Transverse colon (tissue), 4 donors: ENCODE measurements around the gene ARAP2. TPM values are rescaled to one million over a fixed set of nuclear protein-coding genes. Genes with fewer than 3 reads are reported as not detected.

Experiments
- DNase-seq: peaks from one replicate; pipeline ENCODE4 v3.0.0-alpha.2; 2019
- H3K27ac ChIP-seq, 4 donors: fragments of 200-600 bp; sonication (generic); 2 replicates each; pipeline ENCODE4 v1.5.1; 2016 to 2018; ENCODE audit warnings: inconsistent platforms in 4 of 4
- H3K27me3 ChIP-seq: fragments of 200-600 bp; sonication (generic); 2 replicates; pipeline ENCODE4 v1.5.1; 2017; ENCODE audit warnings: inconsistent platforms
- H3K36me3 ChIP-seq, 4 donors: fragments of 200-600 bp; sonication (generic); 2 replicates each; pipeline ENCODE4 v1.5.1; 2017 to 2019; ENCODE audit warnings: inconsistent platforms in 4 of 4
- H3K4me1 ChIP-seq, 4 donors: fragments of 200-600 bp; sonication (generic); 2 replicates each; pipeline ENCODE4 v1.5.1; 2017 to 2020; ENCODE audit warnings: inconsistent platforms in 4 of 4
- H3K4me3 ChIP-seq, 4 donors: fragments of 200-600 bp; sonication (generic); 1 replicate in 1 of 4; 2 replicates in 3 of 4; pipeline versions ENCODE4 v1.5.1 to v1.6.1; 2017 to 2019; ENCODE audit warnings: inconsistent platforms in 4 of 4
- H3K9me3 ChIP-seq, 2 donors: fragments of 200-600 bp; sonication (generic); 2 replicates each; pipeline ENCODE4 v1.5.1; 2017 to 2019; ENCODE audit warnings: inconsistent platforms in 2 of 2
- EP300 ChIP-seq: sonication (generic); formaldehyde crosslinking; IDR thresholded peaks from one replicate; pipeline ENCODE4 v1.6.1; 2017; ENCODE audit warnings: antibody characterized with exemption, low read depth
- POLR2A ChIP-seq: fragments of 450-650 bp; IDR thresholded peaks from one replicate; pipeline ENCODE4 v1.6.1; 2016; ENCODE audit warnings: antibody characterized with exemption, mild to moderate bottlenecking, moderate library complexity
- POLR2AphosphoS5 ChIP-seq, 3 donors: sonication (generic); formaldehyde crosslinking; IDR thresholded peaks; one replicate each; pipeline ENCODE4 v1.6.1; 2016; ENCODE audit warnings: antibody characterized with exemption in 3 of 3
- WGBS, 2 donors: methylation state at CpG; one replicate each; pipeline ENCODE4 v1.1.5; 2018; ENCODE audit warnings: low coverage in 1 of 2; 5-methylcytosine and 5-hydroxymethylcytosine counted together
- in situ Hi-C, 4 donors: fragments of 200-750 bp; cut with MboI; loops; one replicate each; pipeline versions ENCODE4 v1.15.0 to v1.15.1; 2017; ENCODE audit warnings: low sequenced_read_pairs in 3 of 4, low pct_ligation_motif_present in 1 of 4, low pct_unique_long_range_greater_than_20kb in 1 of 4
- intact Hi-C: fragments of 100-400 bp; cut with DNase I; formaldehyde crosslinking; loops from one replicate; pipeline ENCODE4 v1.15.1; 2023; ENCODE audit warnings: low total_unique reads
- total RNA-seq, 4 donors: library from RNA; depleted of rRNA; stranded (reverse); fragments of >200 nt; gene quantifications; one replicate each; pipeline ENCODE4 v1.1.0, GENCODE V29; 2016
- TF ChIP-seq, protein P1 (sequence below), 5 experiments: fragments of 200-600 bp in 3 of 5; fragments of 450-650 bp in 2 of 5; sonication (generic) in 3 of 5; IDR thresholded peaks; 1 replicate in 2 of 5; 2 replicates in 3 of 5; pipeline ENCODE4 v1.5.1; 2016 to 2017; ENCODE audit warnings: antibody characterized with exemption in 5 of 5, inconsistent platforms in 3 of 5, mild to moderate bottlenecking in 2 of 5, moderate library complexity in 1 of 5

ARAP2 gene
- total RNA-seq, 4 donors from 2014 or later = 42.3 to 108 (median 50.3) TPM

DNA sequence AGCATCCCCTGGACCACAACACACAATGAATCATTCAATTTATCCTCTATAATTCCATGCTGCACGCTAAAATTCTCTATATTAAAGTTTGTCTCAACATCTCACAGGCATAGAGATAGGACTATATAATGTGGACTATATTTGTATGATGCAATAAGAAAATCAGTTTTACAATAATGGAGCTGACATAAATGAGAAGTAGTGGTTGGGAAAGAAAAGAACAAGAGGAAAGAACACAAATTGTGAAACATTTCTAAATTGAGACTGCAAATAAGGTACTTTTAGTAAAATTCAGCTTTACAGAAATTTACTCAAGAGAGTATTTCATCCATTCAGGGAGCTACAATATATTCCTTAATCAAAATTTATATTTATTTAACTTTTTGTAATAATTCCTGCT lies 120.4 kb downstream of the ARAP2 start:
- Histone ChIP-seq H3K4me3 (no peak overlapping the region), H3K27ac (no peak overlapping the region), H3K9me3 (no peaks in the 10 kb centered on the region), H3K4me1 (no peaks in the 10 kb centered on the region), H3K27me3 (no peaks in the 10 kb centered on the region), H3K36me3 (peaks cover 0 to 3% (median 0%) of the 10 kb centered on the region in 4 donors)
- 64 to 81% methylated on average over 1 of the region's 1 CpG for WGBS, 2 donors
- DNase-seq = no peak
- in situ Hi-C loops = no loop called here
- TF ChIP-seq, protein P1, sequence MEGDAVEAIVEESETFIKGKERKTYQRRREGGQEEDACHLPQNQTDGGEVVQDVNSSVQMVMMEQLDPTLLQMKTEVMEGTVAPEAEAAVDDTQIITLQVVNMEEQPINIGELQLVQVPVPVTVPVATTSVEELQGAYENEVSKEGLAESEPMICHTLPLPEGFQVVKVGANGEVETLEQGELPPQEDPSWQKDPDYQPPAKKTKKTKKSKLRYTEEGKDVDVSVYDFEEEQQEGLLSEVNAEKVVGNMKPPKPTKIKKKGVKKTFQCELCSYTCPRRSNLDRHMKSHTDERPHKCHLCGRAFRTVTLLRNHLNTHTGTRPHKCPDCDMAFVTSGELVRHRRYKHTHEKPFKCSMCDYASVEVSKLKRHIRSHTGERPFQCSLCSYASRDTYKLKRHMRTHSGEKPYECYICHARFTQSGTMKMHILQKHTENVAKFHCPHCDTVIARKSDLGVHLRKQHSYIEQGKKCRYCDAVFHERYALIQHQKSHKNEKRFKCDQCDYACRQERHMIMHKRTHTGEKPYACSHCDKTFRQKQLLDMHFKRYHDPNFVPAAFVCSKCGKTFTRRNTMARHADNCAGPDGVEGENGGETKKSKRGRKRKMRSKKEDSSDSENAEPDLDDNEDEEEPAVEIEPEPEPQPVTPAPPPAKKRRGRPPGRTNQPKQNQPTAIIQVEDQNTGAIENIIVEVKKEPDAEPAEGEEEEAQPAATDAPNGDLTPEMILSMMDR (IDR thresholded peaks at IDR 0.05) = no peak
- TF ChIP-seq EP300 (no peak), POLR2A (no peak), POLR2AphosphoS5 (IDR thresholded peaks at IDR 0.05) (no peak)
- intact Hi-C loops = no loop called here

GRCh38 chr4:36115312-36115711 lies 129.0 kb downstream of the ARAP2 start:
- Histone ChIP-seq H3K27ac (no peak overlapping the region), H3K9me3 (no peaks in the 10 kb centered on the region), H3K4me1 (peaks cover 0 to 5% (median 0%) of the 10 kb centered on the region in 4 donors), H3K4me3 (no peak overlapping the region), H3K36me3 (no peaks in the 10 kb centered on the region), H3K27me3 (no peaks in the 10 kb centered on the region)
- intact Hi-C loops = no loop called here
- in situ Hi-C loops = no loop called here
- DNase-seq = no peak
- 82 to 83% methylated on average over 3 of the region's 3 CpGs for WGBS, 2 donors
- TF ChIP-seq, protein P1 (IDR thresholded peaks at IDR 0.05) = no peak
- TF ChIP-seq POLR2AphosphoS5 (IDR thresholded peaks at IDR 0.05) (no peak), POLR2A (no peak), EP300 (no peak)

- Histone ChIP-seq H3K36me3 (peaks cover 0 to 9% (median 2%) of the 10 kb centered on the region in 4 donors), H3K4me3 (no peak overlapping the region), H3K4me1 (peaks cover 0 to 5% (median 0%) of the 10 kb centered on the region in 4 donors), H3K27ac (no peak overlapping the region), H3K27me3 (no peaks in the 10 kb centered on the region), H3K9me3 (no peaks in the 10 kb centered on the region)
- no peak for DNase-seq
- in situ Hi-C loops = no loop called here
- TF ChIP-seq EP300 = no peak
- TF ChIP-seq, protein P1 (IDR thresholded peaks at IDR 0.05) = no peak
- TF ChIP-seq POLR2AphosphoS5 (IDR thresholded peaks at IDR 0.05) = no peak
- TF ChIP-seq POLR2A = no peak
- intact Hi-C loops = no loop called here
Observed at GRCh38 chr4:36111172-36111571, 133.1 kb downstream of the ARAP2 start.

DNA sequence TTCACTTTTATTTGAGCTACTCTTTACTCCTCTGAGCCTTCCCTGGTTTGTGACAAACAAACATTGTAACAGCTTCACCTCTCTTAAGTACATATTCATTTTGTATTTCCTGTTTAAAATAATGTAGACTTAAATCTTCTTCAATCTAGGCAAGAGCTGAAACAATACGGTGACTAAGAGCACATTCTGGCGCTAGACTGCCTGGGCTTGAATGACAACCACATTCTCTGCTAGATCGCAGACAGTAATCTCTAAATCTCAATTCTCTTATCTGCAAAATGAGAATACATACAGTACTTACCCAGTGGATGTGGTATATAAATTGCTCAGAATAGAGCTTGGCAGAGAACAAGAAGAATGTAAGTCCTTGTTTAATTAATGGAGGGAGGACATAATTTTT lies 144.8 kb downstream of the ARAP2 start:
- Histone ChIP-seq H3K36me3 (no peaks in the 10 kb centered on the region), H3K4me1 (no peaks in the 10 kb centered on the region), H3K9me3 (no peaks in the 10 kb centered on the region), H3K27ac (no peak overlapping the region), H3K27me3 (no peaks in the 10 kb centered on the region), H3K4me3 (no peak overlapping the region)
- DNase-seq = no peak
- 85 to 92% methylated on average over 3 of the region's 3 CpGs for WGBS, 2 donors
- intact Hi-C loops = no loop called here
- TF ChIP-seq EP300 (no peak), POLR2AphosphoS5 (IDR thresholded peaks at IDR 0.05) (no peak), POLR2A (no peak)
- TF ChIP-seq, protein P1 (IDR thresholded peaks at IDR 0.05) = no peak
- in situ Hi-C loops = no loop called here
